Endometrium (tissue), 2 donors: ENCODE data around the gene MTERF4.

Experiments used
- FAIRE-seq: peaks from 2 replicates; lab custom pipeline; 2012; peaks lifted over from hg19 to GRCh38; lab: Jason Lieb, UNC
- donor health status: control.
- donor health status: control.

The MTERF4 gene, protein sequence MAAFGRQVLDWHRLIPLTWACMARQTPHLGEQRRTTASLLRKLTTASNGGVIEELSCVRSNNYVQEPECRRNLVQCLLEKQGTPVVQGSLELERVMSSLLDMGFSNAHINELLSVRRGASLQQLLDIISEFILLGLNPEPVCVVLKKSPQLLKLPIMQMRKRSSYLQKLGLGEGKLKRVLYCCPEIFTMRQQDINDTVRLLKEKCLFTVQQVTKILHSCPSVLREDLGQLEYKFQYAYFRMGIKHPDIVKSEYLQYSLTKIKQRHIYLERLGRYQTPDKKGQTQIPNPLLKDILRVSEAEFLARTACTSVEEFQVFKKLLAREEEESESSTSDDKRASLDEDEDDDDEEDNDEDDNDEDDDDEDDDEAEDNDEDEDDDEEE

GRCh38 chr2:241102239-241102803 lies at the start of gene MTERF4:
MTERF4 (minus strand) TSS chr2:241102287; CDS start chr2:241102273, 14 bp downstream.
- FAIRE-seq: no peak

GRCh38 chr2:241150660-241151530 lies 48.8 kb upstream of the MTERF4 start:
- no peak for FAIRE-seq

DNA sequence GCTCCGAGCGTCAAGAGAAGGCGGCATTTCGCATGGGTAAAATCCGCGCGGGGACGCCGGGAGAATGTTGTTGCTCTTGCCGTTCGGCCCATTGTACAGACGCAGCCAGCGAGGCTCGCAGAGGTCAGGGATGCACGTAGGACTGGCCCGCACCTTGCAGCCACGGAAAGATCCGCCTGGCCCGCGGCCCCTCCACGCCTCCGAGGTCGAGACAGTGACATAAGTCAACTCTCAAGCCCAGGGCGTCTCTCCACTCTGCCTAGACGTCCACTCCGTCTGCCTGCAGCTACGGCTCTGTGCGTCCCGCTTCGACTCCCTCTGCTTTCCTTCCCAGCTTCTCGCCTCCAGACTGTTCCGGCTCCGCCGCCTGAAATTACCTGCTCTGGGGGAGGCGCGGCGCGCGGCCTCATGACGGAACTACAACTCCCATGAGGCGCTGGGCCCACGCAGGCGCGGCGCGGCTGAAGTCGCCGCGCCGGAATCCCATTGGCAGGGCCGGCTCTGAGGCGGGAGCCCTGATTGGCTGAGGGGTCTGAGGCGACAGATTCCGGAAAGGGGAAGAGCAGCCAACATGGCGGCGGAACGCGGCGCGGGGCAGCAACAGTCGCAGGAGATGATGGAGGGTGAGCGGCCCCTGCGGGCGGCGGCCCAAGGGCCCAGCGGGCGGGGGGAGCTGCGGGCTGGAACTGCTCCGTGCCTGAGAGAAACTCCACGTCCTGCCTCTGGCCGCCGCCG lies 48.0 kb upstream of the MTERF4 start, which contains the start of gene PPP1R7:
PPP1R7 (plus strand) TSS at position 543 of the 735 bp plus-strand sequence; CDS start at position 572, 29 bp downstream.
- peak; percentile 72 for FAIRE-seq

- FAIRE-seq: no peak
Measured at GRCh38 chr2:241149675-241149924, 47.5 kb upstream of the MTERF4 start.

DNA sequence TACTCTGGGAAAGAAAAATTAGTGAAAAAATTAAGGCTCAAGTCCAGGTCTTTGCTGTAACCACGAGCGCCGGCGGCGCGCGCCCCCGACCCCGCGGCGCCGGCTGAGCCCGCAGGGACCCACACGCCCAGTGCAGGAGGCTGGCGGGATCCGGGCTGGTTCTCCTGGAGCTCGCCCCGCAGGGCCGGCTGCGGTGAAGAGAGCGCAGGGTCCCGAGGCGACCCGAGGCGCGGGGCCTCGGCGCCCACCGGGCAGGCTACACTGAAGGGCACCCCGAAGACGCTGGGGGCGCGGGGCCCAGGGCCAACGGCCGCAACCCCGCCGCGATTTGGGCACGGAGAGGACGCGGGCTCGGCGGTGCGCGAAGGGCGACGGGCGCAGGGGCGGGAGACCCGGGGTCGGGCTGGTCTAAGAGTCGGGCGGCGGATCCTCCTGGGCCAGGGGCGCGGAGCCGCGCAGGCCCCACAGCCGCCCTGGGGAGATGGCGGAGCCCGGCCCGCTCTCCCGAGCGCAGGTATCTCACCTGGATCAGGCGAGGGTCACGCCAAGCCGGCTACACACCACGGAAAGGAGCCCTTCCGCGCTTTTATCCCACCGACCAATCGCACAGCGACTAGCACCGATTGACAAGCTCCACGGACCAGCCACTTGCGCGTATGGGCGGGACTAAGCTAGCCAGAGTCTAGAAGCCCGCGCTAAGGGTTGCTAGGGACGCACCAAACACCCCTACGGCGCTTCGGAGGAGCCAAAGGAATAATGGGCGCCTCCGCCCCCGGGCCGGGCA lies 47.0 kb upstream of the MTERF4 start, which contains the start of gene PASK:
PASK (minus strand) TSS at position 582 of the 784 bp plus-strand sequence. CDS start 6,440 bp downstream, outside the sequence.
- FAIRE-seq: peak; percentile 35

GRCh38 chr2:241148239-241148638 lies 46.2 kb upstream of the MTERF4 start:
- no peak for FAIRE-seq

- FAIRE-seq: no peak
Measured at GRCh38 chr2:241147336-241147735, 45.2 kb upstream of the MTERF4 start.

- FAIRE-seq: no peak
Measured at GRCh38 chr2:241146286-241146685, 44.2 kb upstream of the MTERF4 start.

- FAIRE-seq: no peak
Measured at GRCh38 chr2:241142593-241142992, 40.5 kb upstream of the MTERF4 start.

DNA sequence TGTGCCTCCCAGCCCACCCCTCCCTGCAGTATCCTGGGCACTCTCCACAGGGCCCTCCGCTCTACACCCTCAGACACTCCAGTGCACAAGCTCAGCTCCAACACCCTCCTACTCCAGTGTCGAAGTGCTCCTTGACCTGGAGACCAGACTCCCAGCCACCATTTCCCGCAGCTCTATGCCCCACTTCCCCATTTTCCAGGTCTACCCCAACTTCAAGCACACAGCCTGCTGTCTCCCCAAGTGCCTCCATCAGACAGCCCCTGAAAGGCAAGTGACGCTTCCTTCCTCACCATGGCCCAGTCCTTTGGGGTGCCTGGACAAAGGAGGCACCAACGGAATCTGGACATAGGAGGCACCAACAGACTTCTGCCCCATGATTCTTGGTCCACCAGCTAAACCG lies 40.0 kb upstream of the MTERF4 start:
- no peak for FAIRE-seq

DNA sequence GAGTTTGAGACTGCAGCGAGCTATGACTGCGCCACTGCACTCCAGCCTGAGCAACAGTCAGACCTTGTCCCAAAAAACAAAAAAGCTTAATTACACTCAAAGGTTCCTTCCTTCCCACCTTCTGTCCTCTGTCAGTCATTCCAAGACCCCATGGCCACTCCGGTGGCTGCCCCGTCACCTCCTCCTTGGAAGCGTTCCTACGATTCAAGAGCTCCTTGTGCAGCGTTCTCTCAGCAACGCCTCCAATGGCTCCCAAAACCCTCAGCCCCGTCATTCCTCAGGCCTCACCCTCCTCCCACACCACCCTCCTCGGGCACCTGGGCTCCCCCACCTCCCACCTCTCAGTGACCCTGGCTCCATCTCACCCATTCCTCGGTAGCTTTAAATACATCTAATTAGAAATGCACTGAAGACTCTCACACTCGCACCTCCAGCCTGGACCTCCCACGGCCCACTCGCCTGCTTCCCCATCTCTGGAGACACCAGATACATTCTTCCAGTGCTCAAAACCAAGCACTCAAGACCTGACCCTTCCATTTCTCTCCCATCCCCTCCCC lies 39.2 kb upstream of the MTERF4 start:
- no peak for FAIRE-seq

GRCh38 chr2:241140445-241140840 lies 38.4 kb upstream of the MTERF4 start:
- FAIRE-seq: no peak

DNA sequence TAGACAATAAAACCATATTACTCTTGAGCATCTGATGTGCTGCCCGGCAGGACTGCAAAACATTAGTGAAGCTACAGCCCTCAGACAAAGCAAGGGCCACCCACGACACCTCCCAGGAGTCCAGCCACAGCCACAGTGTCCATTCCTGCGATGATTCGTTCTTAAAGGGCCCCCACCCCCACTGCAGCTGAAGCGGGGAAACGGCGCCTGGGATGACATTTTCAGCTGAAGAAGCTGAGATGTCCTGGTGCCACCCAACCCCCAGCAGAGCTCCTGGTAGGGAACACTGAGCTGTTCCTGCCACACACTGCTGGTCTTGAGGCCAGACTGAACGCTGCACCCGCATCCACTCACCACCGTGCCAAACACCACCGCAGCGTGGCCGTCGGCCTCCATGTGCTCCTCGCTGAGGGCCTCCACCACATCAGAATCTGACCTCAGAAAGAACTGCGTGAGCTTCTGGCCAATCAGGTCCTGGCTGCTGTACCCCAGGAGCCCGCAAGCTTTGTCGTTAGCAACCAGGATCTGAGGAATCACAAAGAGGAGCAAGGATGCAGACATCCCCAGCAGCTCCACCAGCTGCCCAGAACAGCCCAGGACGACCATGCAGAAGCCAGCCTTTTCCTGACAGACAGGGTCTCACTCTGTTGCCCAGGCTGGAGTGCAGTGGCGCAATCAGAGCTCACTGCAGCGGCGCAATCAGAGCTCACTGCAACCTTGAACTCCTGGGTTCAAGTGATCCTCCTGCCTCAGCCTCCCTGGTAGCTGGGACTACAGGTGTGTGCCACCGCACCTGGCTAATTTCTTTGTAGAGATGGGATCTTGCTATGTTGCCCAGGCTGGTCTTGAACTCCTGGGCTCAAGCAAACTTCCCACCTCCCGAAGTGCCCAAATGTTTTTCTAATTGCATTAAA lies 37.7 kb upstream of the MTERF4 start:
- FAIRE-seq: no peak

DNA sequence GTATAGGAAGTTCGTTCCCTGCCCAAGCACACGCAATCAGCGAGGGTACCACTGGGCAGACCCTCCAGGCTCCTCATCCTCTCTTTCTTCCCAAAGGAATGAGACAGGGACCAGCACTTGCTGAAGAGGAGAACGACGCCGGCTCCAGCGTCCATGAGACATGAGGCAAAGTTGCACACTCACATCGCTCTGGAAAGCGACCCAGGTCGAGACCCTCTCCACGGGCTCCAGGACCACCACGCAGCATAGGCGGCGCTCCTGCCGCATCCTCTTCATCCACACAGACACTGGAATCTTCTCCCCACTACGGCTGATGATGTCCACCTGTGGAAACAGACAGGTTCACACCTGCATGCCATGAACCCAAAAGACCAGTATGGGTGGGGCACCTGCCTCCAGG lies 36.4 kb upstream of the MTERF4 start:
- no peak for FAIRE-seq

DNA sequence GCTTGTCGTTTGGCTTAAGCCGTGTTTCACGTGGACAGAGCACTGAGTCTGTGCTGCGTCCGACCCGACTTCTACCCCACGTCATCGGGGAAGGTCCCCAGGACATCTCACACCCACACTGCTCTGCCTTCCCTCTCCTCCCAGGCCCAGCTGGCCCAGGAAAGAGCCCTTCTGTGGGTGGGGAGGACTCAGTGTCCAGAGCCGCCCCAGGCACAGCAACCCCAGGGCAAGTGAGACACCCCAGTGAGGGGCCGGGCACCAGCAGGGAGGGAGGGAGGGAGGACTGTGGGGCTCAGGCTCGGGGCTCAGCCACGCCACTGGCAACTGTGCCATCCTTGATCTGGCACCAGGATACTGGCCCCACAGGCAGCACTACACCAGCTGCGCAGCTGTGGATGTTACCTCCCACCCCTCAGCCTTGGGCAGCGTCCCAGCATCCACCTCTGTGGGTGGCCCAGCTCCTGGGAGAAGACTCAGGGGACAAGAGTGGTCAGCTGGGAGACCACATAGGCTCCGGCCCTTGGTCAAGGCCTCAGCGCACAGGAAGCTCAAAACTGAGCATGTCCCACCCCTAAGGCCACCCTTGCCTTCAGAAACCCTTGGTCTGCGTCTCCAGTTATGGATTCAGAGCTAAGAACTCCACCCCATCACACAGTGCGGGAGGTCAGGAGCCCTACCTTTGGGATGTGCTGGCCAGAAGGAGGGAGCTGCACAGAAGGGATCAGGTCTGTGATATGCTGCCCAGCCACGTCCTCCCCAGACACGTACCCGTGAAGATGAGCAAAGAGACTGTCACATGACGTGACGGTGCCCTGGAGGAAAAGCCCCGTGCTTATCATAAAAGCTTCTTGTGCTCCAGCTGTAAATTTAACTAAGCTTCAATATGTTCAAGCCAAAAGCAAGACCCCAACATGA lies 35.4 kb upstream of the MTERF4 start:
- FAIRE-seq: no peak

GRCh38 chr2:241136661-241137260 lies 34.7 kb upstream of the MTERF4 start:
- no peak for FAIRE-seq

DNA sequence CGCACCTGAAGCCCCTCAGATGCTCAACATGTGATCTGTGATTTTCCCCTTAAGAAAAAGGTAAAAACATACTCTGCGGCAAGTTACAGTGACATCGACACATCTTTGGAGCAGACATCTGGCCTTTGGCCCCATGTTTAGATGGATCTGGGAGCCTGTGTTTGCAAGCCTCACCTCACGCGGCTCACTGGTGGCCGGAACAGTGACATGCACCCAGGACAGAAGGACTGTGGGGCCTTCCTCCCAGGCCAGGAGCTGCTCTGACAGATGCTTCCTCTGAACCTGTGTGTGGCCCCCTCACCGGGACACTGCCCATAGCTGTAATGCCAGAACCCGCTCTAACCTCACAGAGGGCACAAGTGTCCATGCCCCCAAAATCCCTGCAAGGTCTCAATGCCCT lies 34.1 kb upstream of the MTERF4 start:
- no peak for FAIRE-seq

- FAIRE-seq: no peak
Measured at GRCh38 chr2:241135737-241136136, 33.6 kb upstream of the MTERF4 start.
